ENCODE data around the gene KCNK15.

The KCNK15 gene

GRCh38 chr20:44771172-44771535, 25.5 kb downstream of the KCNK15 start:
- H2AFZ ChIP-seq (ENCODE audit: low read depth, low read length) = no peak overlapping the region
- H3K9ac ChIP-seq (ENCODE audit: low read length) = no peak overlapping the region
- 0 out of 2 replicates have a peak, but pooled peaks cover under 1% of the 10 kb centered on the region for H4K20me1 ChIP-seq (ENCODE audit: insufficient read depth, low read length)
- no peaks in the 10 kb centered on the region for H3K4me1 ChIP-seq (ENCODE audit: low read length)
- peaks cover 97% of the 10 kb centered on the region for H3K27me3 ChIP-seq (ENCODE audit: low read depth, low read length)
- no peak overlapping the region for H3K27ac ChIP-seq (ENCODE audit: low read length)
- H3K36me3 ChIP-seq (replicated peaks; ENCODE audit: low read depth, low read length) = no peaks in the 10 kb centered on the region
- TF ChIP-seq EZH2phosphoT487 (IDR thresholded peaks at IDR 0.05; ENCODE audit: low read depth) (no peak), CTCF (IDR thresholded peaks at IDR 0.05; ENCODE audit: low read depth, low read length) (no peak)
- H3K4me3 ChIP-seq (ENCODE audit: low read length) = no peak overlapping the region
- H3K79me2 ChIP-seq (ENCODE audit: low read length) = no peaks in the 10 kb centered on the region
- no peak overlapping the region for H3K4me2 ChIP-seq (ENCODE audit: low read length)
- H3K9me3 ChIP-seq (ENCODE audit: insufficient read depth, low read length) = no peaks in the 10 kb centered on the region

GRCh38 chr20:44772636-44773035, 27.0 kb downstream of the KCNK15 start:
- Histone ChIP-seq H3K4me3 (ENCODE audit: low read length) (no peak overlapping the region), H3K4me1 (ENCODE audit: low read length) (no peaks in the 10 kb centered on the region), H3K79me2 (ENCODE audit: low read length) (no peaks in the 10 kb centered on the region), H2AFZ (ENCODE audit: low read depth, low read length) (no peak overlapping the region), H4K20me1 (ENCODE audit: insufficient read depth, low read length) (0 out of 2 replicates have a peak, but pooled peaks cover 8% of the 10 kb centered on the region), H3K4me2 (ENCODE audit: low read length) (no peak overlapping the region), H3K9ac (ENCODE audit: low read length) (no peak overlapping the region), H3K9me3 (ENCODE audit: insufficient read depth, low read length) (no peaks in the 10 kb centered on the region), H3K27me3 (ENCODE audit: low read depth, low read length) (peaks cover 88% of the 10 kb centered on the region), H3K27ac (ENCODE audit: low read length) (no peak overlapping the region), H3K36me3 (replicated peaks; ENCODE audit: low read depth, low read length) (no peaks in the 10 kb centered on the region)
- TF ChIP-seq CTCF (IDR thresholded peaks at IDR 0.05; ENCODE audit: low read depth, low read length) (no peak), EZH2phosphoT487 (IDR thresholded peaks at IDR 0.05; ENCODE audit: low read depth) (no peak)

GRCh38 chr20:44773070-44773829, 27.6 kb downstream of the KCNK15 start:
- TF ChIP-seq EZH2phosphoT487 (IDR thresholded peaks at IDR 0.05; ENCODE audit: low read depth) = no peak
- no peak for TF ChIP-seq CTCF (IDR thresholded peaks at IDR 0.05; ENCODE audit: low read depth, low read length)
- no peak overlapping the region for H2AFZ ChIP-seq (ENCODE audit: low read depth, low read length)
- no peaks in the 10 kb centered on the region for H3K4me1 ChIP-seq (ENCODE audit: low read length)
- no peaks in the 10 kb centered on the region for H3K36me3 ChIP-seq (replicated peaks; ENCODE audit: low read depth, low read length)
- H3K79me2 ChIP-seq (ENCODE audit: low read length) = no peaks in the 10 kb centered on the region
- peaks cover 81% of the 10 kb centered on the region for H3K27me3 ChIP-seq (ENCODE audit: low read depth, low read length)
- H3K4me3 ChIP-seq (ENCODE audit: low read length) = no peak overlapping the region
- no peak overlapping the region for H3K4me2 ChIP-seq (ENCODE audit: low read length)
- no peak overlapping the region for H3K9ac ChIP-seq (ENCODE audit: low read length)
- H3K27ac ChIP-seq (ENCODE audit: low read length) = no peak overlapping the region
- H4K20me1 ChIP-seq (ENCODE audit: insufficient read depth, low read length) = 0 out of 2 replicates have a peak, but pooled peaks cover 8% of the 10 kb centered on the region
- H3K9me3 ChIP-seq (ENCODE audit: insufficient read depth, low read length) = no peaks in the 10 kb centered on the region

- Histone ChIP-seq H4K20me1 (ENCODE audit: insufficient read depth, low read length) (peaks cover 16% of the 10 kb centered on the region), H2AFZ (ENCODE audit: low read depth, low read length) (no peak overlapping the region), H3K4me2 (ENCODE audit: low read length) (no peak overlapping the region), H3K4me3 (ENCODE audit: low read length) (no peak overlapping the region), H3K9me3 (ENCODE audit: insufficient read depth, low read length) (no peaks in the 10 kb centered on the region), H3K27me3 (ENCODE audit: low read depth, low read length) (peaks cover 54% of the 10 kb centered on the region), H3K36me3 (replicated peaks; ENCODE audit: low read depth, low read length) (no peaks in the 10 kb centered on the region), H3K79me2 (ENCODE audit: low read length) (no peaks in the 10 kb centered on the region), H3K4me1 (ENCODE audit: low read length) (no peaks in the 10 kb centered on the region), H3K27ac (ENCODE audit: low read length) (no peak overlapping the region), H3K9ac (ENCODE audit: low read length) (no peak overlapping the region)
- TF ChIP-seq EZH2phosphoT487 (IDR thresholded peaks at IDR 0.05; ENCODE audit: low read depth) = no peak
Measured at GRCh38 chr20:44776980-44777379, 31.3 kb downstream of the KCNK15 start.

All from OCI-LY3 (cell line).